A549 (cell line): ENCODE data around the gene SLC25A25.

Experiments used
- CBX8 ChIP-seq: fragments of 200-600 bp; sonication (generic); IDR thresholded peaks from 2 replicates; pipeline ENCODE4 v1.6.1; 2016
- CEBPB ChIP-seq, 2 experiments: fragments of >200 bp in 1 of 2; sonication (Bioruptor Twin) in 1 of 2; formaldehyde crosslinking in 1 of 2; IDR thresholded peaks; 2 replicates each; pipeline ENCODE4 v1.6.1; 2012 to 2016
- CHD2 ChIP-seq: fragments of 150-350 bp; IDR thresholded peaks from 2 replicates; pipeline ENCODE4 v1.6.1; 2014; ENCODE audit warnings: low read length; ENCODE audit not compliant: partially characterized antibody
- CTCF ChIP-seq: fragments of >200 bp; sonication (Bioruptor Twin); formaldehyde crosslinking; IDR thresholded peaks from 3 replicates; pipeline ENCODE4 v1.5.1; 2016
- HMGXB4 ChIP-seq: fragments of 250-450 bp; sonication (Bioruptor Pico); IDR thresholded peaks from 2 replicates; pipeline ENCODE4 v1.5.0; 2021; ENCODE audit warnings: mild to moderate bottlenecking, moderate library complexity, borderline replicate concordance
- HOXB5 ChIP-seq: fragments of 250-450 bp; sonication (Bioruptor Pico); IDR thresholded peaks from 2 replicates; pipeline ENCODE4 v1.5.0; 2020; ENCODE audit warnings: mild to moderate bottlenecking, moderate library complexity
- JUNB ChIP-seq: fragments of >200 bp; sonication (Bioruptor Twin); formaldehyde crosslinking; IDR thresholded peaks from 2 replicates; pipeline ENCODE4 v1.6.1; 2016
- POLR2A ChIP-seq: IDR thresholded peaks from 2 replicates; pipeline ENCODE4 v1.6.1; 2012; ENCODE audit warnings: mild to moderate bottlenecking, low read length
- REST ChIP-seq: fragments of 200-600 bp; sonication (generic); IDR thresholded peaks from 2 replicates; pipeline ENCODE4 v1.6.1; 2016; ENCODE audit warnings: antibody characterized with exemption, mild to moderate bottlenecking, moderate library complexity
- ZFP36 ChIP-seq: fragments of 450-650 bp; IDR thresholded peaks from 2 replicates; pipeline ENCODE4 v1.6.1; 2014; ENCODE audit warnings: borderline replicate concordance; ENCODE audit not compliant: partially characterized antibody

- TF ChIP-seq CTCF (peak; percentile 100), CBX8 (no peak), HMGXB4 (no peak), POLR2A (no peak), HOXB5 (CRISPR knock-in tag) (no peak), ZFP36 (no peak), JUNB (no peak), CHD2 (no peak), CEBPB (IDR thresholded peaks at IDR 0.05) (no peak), REST (no peak)
These were observed 49.8 kb downstream of the SLC25A25 start for GRCh38 chr9:128117613-128118471.
